SJCRH30 (cell line): Measurements from ENCODE around the gene DGKI. TPM values are rescaled to one million over a fixed set of nuclear protein-coding genes. Genes with fewer than 3 reads are reported as not detected.
"Not testable (repeated sequence)": the region's sequence is repeated elsewhere in the genome, so short reads cannot be mapped to it uniquely, and the experiment has no call there.

ENCODE experiments used
- DNase-seq, 2 experiments: peaks; one replicate each; pipeline ENCODE4 v3.0.0-alpha.2; 2015 to 2020
- H3K27ac ChIP-seq: fragments of 250-450 bp; sonication (Bioruptor Pico); 2 replicates; pipeline ENCODE4 v1.5.1; 2020; ENCODE audit warnings: mild to moderate bottlenecking, moderate library complexity
- H3K27me3 ChIP-seq: fragments of 250-450 bp; sonication (Bioruptor Pico); 2 replicates; pipeline ENCODE4 v1.5.1; 2020; ENCODE audit warnings: mild to moderate bottlenecking, moderate library complexity
- H3K36me3 ChIP-seq: fragments of 250-450 bp; sonication (Bioruptor Pico); 2 replicates; pipeline ENCODE4 v1.5.1; 2020; ENCODE audit warnings: mild to moderate bottlenecking, moderate library complexity
- H3K4me1 ChIP-seq: fragments of 250-450 bp; sonication (Bioruptor Pico); 2 replicates; pipeline ENCODE4 v1.5.1; 2020; ENCODE audit warnings: mild to moderate bottlenecking, moderate library complexity
- H3K4me3 ChIP-seq: fragments of 250-450 bp; sonication (Bioruptor Pico); 2 replicates; pipeline ENCODE4 v1.5.1; 2020; ENCODE audit warnings: mild to moderate bottlenecking, moderate library complexity
- H3K9me3 ChIP-seq: fragments of 250-450 bp; sonication (Bioruptor Pico); replicated peaks from 2 replicates; pipeline ENCODE4 v1.5.1; 2020; ENCODE audit warnings: mild to moderate bottlenecking, moderate library complexity
- total RNA-seq: library from RNA; depleted of rRNA; stranded (reverse); fragments of >200 nt; shearing (Covaris generic); gene quantifications from 2 replicates; pipeline ENCODE4 v1.2.3, GENCODE V29; 2014

Gene DGKI
- total RNA-seq, 1 experiment from 2014 or later: not detected

GRCh38 chr7:137741443-137741842 is 105.3 kb downstream of the DGKI start:
- Histone ChIP-seq H3K4me3 (no peak overlapping the region), H3K27me3 (no peaks in the 10 kb centered on the region), H3K9me3 (no peaks in the 10 kb centered on the region), H3K4me1 (no peaks in the 10 kb centered on the region), H3K36me3 (no peaks in the 10 kb centered on the region; the same call in 1 of the 2 replicates), H3K27ac (no peak overlapping the region)
- DNase-seq: no peak

GRCh38 chr7:137734221-137734620 is 112.6 kb downstream of the DGKI start:
- Histone ChIP-seq H3K27me3 (no peaks in the 10 kb centered on the region), H3K4me1 (no peaks in the 10 kb centered on the region), H3K36me3 (no peaks in the 10 kb centered on the region), H3K27ac (no peak overlapping the region), H3K4me3 (no peak overlapping the region), H3K9me3 (no peaks in the 10 kb centered on the region)
- no peak for DNase-seq

DNA sequence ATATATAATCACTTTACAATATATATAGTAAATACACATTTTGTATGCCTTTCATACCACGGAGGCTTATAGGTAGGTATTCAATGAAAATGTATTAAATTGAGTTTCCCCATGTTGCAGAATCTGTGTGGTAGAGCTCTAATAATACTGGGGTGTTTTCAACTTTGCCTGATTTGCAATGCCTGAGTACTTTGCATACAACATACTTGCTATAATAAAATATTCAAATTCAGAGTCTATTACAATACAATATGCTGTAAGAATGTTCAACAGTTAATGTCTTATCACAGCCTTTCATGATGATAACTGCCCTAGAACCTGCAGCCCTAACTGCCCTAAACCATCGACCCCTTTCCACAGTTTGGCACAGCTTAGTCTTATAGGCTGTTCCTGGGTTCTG is 114.6 kb downstream of the DGKI start:
- no peak for DNase-seq
- no peaks in the 10 kb centered on the region for H3K4me1 ChIP-seq
- H3K4me3 ChIP-seq: no peak overlapping the region
- H3K36me3 ChIP-seq: no peaks in the 10 kb centered on the region
- H3K27me3 ChIP-seq: no peaks in the 10 kb centered on the region
- H3K27ac ChIP-seq: no peak overlapping the region
- no peaks in the 10 kb centered on the region for H3K9me3 ChIP-seq

- no peak overlapping the region for H3K4me3 ChIP-seq
- H3K9me3 ChIP-seq: no peaks in the 10 kb centered on the region
- H3K27ac ChIP-seq: no peak overlapping the region
- no peaks in the 10 kb centered on the region for H3K36me3 ChIP-seq
- H3K4me1 ChIP-seq: no peaks in the 10 kb centered on the region
- 0 out of 2 replicates have a peak, but pooled peaks cover under 1% of the 10 kb centered on the region for H3K27me3 ChIP-seq
- no peak for DNase-seq
Measured at GRCh38 chr7:137731436-137731835, 115.3 kb downstream of the DGKI start.

DNA sequence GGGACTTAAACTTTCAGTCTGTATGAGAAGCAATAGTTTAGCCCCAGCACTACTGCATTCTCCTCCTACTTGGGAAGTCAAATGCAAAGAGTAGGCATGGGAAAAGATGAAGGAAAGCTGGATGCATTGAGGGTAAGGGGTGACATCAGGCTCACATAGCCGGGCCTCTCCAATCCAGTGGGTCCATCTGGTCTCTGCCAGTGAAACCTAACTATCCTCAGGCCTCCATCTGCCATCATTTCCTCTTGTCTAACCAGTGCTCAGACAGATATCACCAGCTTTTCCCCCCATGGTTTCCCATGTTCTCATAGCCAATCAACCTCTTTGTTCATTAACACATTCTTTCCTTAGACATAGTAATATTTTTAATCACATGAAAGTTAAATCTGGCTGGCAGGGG is 118.3 kb downstream of the DGKI start:
- Histone ChIP-seq H3K4me3 (no peak overlapping the region), H3K27ac (no peak overlapping the region), H3K36me3 (no peaks in the 10 kb centered on the region), H3K27me3 (peaks cover 6% of the 10 kb centered on the region; the same call in 1 of the 2 replicates), H3K9me3 (no peaks in the 10 kb centered on the region), H3K4me1 (no peaks in the 10 kb centered on the region)
- DNase-seq: no peak

GRCh38 chr7:137727413-137727812 is 119.4 kb downstream of the DGKI start:
- no peak overlapping the region for H3K27ac ChIP-seq
- no peaks in the 10 kb centered on the region for H3K4me1 ChIP-seq
- no peaks in the 10 kb centered on the region for H3K36me3 ChIP-seq
- peaks cover 6% of the 10 kb centered on the region; the same call in 1 of the 2 replicates for H3K27me3 ChIP-seq
- DNase-seq: no peak
- no peak overlapping the region for H3K4me3 ChIP-seq
- H3K9me3 ChIP-seq: no peaks in the 10 kb centered on the region

DNA sequence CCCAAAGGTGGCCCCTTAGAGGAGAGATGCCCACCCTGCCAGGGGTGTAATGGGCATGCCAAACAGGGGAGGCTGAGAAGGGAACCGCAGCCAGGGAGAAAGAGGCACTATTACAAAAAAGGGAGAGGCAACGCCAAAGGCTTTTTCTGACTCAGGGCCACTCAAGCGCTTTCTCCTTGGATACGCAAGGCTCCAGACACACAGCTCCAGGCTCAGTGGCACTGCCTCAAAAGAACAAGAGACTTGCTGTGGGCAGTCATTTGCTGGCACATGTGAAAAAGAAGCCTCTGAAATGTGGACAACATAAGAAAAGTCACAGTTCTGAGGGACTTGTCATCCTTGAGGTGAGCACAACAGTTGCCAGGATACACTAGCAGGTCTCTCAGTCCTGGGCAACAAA is 128.4 kb downstream of the DGKI start:
- H3K36me3 ChIP-seq: no peaks in the 10 kb centered on the region
- H3K4me1 ChIP-seq: no peaks in the 10 kb centered on the region
- no peaks in the 10 kb centered on the region for H3K9me3 ChIP-seq
- peaks cover 10% of the 10 kb centered on the region for H3K27me3 ChIP-seq
- no peak overlapping the region for H3K27ac ChIP-seq
- DNase-seq: no peak
- H3K4me3 ChIP-seq: no peak overlapping the region

DNA sequence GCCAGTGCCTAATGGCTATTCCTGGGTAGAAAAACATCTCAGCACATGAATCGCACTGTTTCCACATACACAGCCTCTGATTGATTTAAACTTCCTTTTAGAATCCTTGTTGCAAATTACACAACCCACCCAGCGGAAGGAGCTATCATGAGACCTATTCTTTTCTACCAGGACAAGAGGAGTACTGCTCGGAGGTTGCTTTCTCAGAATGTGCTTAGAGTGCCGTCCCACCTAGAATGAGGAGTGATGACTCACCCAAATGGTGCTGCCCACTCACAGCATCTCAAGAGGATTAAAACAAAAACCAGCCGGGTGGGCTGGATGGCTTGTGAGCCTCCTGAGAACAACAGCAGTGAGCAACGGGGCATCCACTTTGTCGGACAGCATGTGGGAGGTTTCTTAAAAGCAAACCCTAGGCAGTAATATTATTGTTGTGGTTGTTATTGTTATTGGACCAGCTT is 128.9 kb downstream of the DGKI start:
- DNase-seq: peak in 1 of 2 experiments; percentile 9
- Histone ChIP-seq H3K36me3 (no peaks in the 10 kb centered on the region), H3K4me1 (no peaks in the 10 kb centered on the region), H3K27me3 (peaks cover 10% of the 10 kb centered on the region), H3K4me3 (no peak overlapping the region), H3K27ac (no peak overlapping the region), H3K9me3 (no peaks in the 10 kb centered on the region)

DNA sequence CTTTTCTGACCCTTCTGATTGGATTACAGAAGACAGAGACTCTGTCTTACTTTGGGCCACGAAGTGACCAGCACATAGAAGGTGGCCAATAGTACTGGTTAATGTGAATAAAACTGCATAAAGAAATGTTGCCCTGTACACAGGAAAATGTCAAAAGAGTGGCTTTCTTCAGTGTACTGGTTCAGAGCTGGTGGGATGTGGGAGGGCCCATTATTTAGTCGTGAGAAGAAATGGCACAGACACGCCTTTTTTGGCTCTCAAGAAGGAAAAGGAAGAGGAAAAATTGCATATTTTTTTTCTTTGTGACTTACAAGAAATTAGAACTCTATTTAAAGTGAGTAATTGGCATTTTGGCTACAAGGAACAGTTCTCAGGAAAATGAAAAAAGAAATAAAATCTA is 129.7 kb downstream of the DGKI start:
- Histone ChIP-seq H3K27ac (no peak overlapping the region), H3K4me3 (no peak overlapping the region), H3K9me3 (no peaks in the 10 kb centered on the region), H3K36me3 (no peaks in the 10 kb centered on the region), H3K27me3 (peaks cover 10% of the 10 kb centered on the region), H3K4me1 (no peaks in the 10 kb centered on the region)
- no peak for DNase-seq

GRCh38 chr7:137716061-137716460 is 130.7 kb downstream of the DGKI start:
- H3K27me3 ChIP-seq: peaks cover 6% of the 10 kb centered on the region
- no peak overlapping the region for H3K4me3 ChIP-seq
- H3K4me1 ChIP-seq: no peaks in the 10 kb centered on the region
- H3K36me3 ChIP-seq: no peaks in the 10 kb centered on the region
- no peaks in the 10 kb centered on the region for H3K9me3 ChIP-seq
- no peak overlapping the region for H3K27ac ChIP-seq
- DNase-seq: no peak

- Histone ChIP-seq H3K27ac (no peak overlapping the region), H3K27me3 (peaks cover 6% of the 10 kb centered on the region), H3K9me3 (no peaks in the 10 kb centered on the region), H3K4me3 (no peak overlapping the region), H3K4me1 (no peaks in the 10 kb centered on the region), H3K36me3 (no peaks in the 10 kb centered on the region)
- DNase-seq: no peak
Measured at GRCh38 chr7:137715533-137715932, 131.2 kb downstream of the DGKI start.

DNA sequence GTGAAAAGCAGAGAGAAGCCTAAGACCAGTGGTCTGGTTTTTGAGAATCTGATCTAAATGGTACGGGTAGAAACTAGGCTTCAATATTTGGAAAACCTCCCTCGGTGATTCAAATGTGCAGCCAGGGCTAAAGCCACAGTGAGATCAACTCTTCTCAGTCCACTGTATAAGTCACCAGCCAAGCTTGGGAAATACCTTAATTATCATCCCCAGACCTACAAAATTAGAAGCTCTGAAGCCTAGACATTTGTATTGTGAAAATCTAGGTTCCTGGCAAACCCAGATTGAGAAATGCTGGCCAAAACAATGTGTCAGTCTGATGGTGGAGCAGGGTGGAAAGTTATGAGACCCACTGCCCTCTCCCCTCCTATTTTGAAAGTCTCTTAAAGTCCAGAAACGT is 131.7 kb downstream of the DGKI start:
- H3K36me3 ChIP-seq: no peaks in the 10 kb centered on the region
- H3K27ac ChIP-seq: no peak overlapping the region
- no peak for DNase-seq
- no peaks in the 10 kb centered on the region for H3K4me1 ChIP-seq
- no peak overlapping the region for H3K4me3 ChIP-seq
- no peaks in the 10 kb centered on the region for H3K9me3 ChIP-seq
- peaks cover 6% of the 10 kb centered on the region for H3K27me3 ChIP-seq

GRCh38 chr7:137706330-137706729 is 140.4 kb downstream of the DGKI start:
- H3K4me1 ChIP-seq, H3K4me3 ChIP-seq, H3K27ac ChIP-seq, H3K9me3 ChIP-seq, DNase-seq, H3K27me3 ChIP-seq, H3K36me3 ChIP-seq: not testable (repeated sequence)

- no peaks in the 10 kb centered on the region for H3K36me3 ChIP-seq
- H3K27ac ChIP-seq: no peak overlapping the region
- H3K4me3 ChIP-seq: no peak overlapping the region
- 0 out of 2 replicates have a peak, but pooled peaks cover 4% of the 10 kb centered on the region for H3K9me3 ChIP-seq
- no peaks in the 10 kb centered on the region for H3K27me3 ChIP-seq
- no peaks in the 10 kb centered on the region for H3K4me1 ChIP-seq
- no peak for DNase-seq
Measured at GRCh38 chr7:137704723-137705122, 142.1 kb downstream of the DGKI start.

DNA sequence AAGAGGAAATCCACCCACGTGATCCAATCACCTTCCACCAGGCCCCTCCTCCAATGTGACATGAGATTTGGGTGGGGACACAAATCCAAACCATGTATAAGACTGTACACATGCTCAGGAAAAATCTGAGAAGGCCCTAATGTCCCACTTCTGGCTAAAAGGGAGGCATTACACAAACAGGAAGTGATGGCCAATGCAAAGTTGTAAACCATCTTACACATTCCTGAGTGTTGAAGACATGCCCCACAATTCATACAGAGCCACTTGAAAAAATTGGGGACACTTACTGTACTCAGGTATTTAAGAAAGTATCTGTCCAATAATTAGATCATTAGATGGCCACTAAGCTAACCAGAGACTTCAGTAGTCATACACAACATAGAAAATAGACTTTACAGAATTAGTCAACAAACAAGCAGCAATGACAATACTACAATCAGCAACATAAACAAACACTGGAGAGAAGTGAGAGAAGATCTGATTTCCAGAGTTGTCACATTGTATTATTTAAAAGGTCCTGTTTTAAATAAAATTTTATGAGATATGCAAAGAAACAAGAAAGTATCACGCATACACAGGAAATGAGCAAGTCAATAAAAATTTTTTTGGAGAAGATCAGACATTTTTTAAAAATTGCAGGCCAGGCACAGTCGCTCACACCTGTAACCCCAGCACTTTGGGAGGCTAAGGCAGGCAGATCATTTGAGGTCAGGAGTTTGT is 143.3 kb downstream of the DGKI start:
- Histone ChIP-seq H3K27ac (no peak overlapping the region), H3K9me3 (0 out of 2 replicates have a peak, but pooled peaks cover 4% of the 10 kb centered on the region), H3K27me3 (no peaks in the 10 kb centered on the region; the same call in 1 of the 2 replicates), H3K36me3 (no peaks in the 10 kb centered on the region), H3K4me1 (no peaks in the 10 kb centered on the region), H3K4me3 (no peak overlapping the region)
- DNase-seq: no peak

DNA sequence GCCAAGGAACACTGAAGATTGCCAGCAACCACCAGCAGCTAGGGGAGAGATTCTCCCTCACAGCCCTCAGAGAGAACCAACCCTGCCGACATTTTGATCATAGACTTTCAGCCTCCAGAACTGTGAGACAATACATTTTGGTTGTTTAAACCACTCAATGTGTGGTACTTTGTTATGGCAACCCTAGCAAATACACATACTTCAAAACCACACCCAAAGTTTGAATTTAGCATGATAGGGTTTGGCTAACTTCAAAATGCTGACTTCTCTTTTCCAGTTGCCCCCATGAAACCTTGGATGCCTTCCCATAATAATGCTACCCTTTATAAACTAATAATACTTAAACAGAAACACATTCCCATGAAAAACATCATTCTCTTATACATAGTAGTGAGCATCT is 149.8 kb downstream of the DGKI start:
- Histone ChIP-seq H3K27ac (no peak overlapping the region), H3K36me3 (no peaks in the 10 kb centered on the region), H3K27me3 (peaks cover 4% of the 10 kb centered on the region; the same call in 1 of the 2 replicates), H3K4me1 (no peaks in the 10 kb centered on the region), H3K4me3 (no peak overlapping the region), H3K9me3 (no peaks in the 10 kb centered on the region)
- DNase-seq: no peak
